Measurements from ENCODE around the gene RAPGEF3. TPM values are rescaled to one million over a fixed set of nuclear protein-coding genes. Genes with fewer than 3 reads are reported as not detected.
A peak's percentile ranks its signal among the peaks of the same experiment; 100 is the strongest.

RAPGEF3 gene
- total and polyA plus RNA-seq, 2 of the 13 experiments (the other 11 are each of a cell fraction or from before 2014, with no cell fraction given) = 0.07 TPM

DNA sequence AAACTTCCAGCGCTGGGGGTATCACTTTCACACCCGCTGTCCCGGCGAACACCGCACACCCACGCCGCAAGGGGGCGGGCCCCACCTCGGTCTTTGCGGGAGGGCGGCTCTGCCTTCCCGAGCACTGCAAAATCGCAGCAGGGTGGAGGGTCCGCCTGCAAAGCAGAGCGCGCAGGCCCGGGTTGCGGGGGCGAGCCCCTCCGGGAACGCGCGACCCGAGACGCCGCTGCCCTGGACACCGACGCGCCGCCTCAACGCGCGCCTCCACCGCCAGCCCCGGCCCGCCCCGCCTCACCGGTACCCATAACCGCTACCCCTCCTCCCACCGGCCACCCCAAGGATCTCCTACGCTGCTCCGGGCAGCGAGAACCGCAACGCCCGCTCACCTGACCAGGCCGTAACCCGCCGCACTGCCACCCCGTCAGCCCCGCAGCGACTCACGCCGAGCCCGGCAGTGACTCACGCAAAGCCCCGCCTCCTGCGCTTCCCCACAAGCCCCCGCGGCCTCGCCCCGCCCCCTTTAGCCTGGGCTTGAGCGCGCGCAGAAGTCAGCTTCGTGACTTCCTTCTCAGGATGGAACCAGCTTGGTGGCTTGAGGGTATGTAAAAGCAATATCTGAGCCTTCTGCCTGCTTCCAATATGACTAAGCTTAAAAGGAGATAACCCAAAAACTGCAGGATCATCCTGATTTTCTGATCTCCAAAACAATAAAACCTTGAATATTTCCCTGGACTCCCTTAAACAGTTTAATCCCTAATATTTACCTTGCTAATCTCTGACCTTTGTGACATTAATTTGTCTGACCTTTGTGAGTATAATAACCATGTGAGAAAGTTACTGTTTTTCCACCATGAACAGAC is 52.9 kb downstream of the RAPGEF3 start, which contains the start of gene RPAP3 (continued):
- TF ChIP-seq ZKSCAN5 (CRISPR knock-in tag; IDR thresholded peaks at IDR 0.05) = no peak
- 0 out of 2 replicates have a peak, but pooled peaks have one; percentile 12 for TF ChIP-seq ZNF12 (CRISPR knock-in tag; IDR thresholded peaks at IDR 0.05)
- TF ChIP-seq ATRX (CRISPR knock-in tag; IDR thresholded peaks at IDR 0.05; ENCODE audit: borderline replicate concordance) = no peak
- peak; percentile 48; the same call in 1 of the 2 replicates for TF ChIP-seq CBX5 (CRISPR knock-in tag; IDR thresholded peaks at IDR 0.05; ENCODE audit: borderline replicate concordance)
- peak; percentile 62 for TF ChIP-seq PHF5A (CRISPR knock-in tag; IDR thresholded peaks at IDR 0.05; ENCODE audit: low read depth, unreplicated experiment)
- TF ChIP-seq ZFP82 (CRISPR knock-in tag; IDR thresholded peaks at IDR 0.05; ENCODE audit: borderline replicate concordance) = no peak
- peak; percentile 79 for TF ChIP-seq GABPB1 (CRISPR knock-in tag; IDR thresholded peaks at IDR 0.05)
- no peak for TF ChIP-seq FOXP1 (IDR thresholded peaks at IDR 0.05)
- no peak for TF ChIP-seq FOXP1 (CRISPR knock-in tag; IDR thresholded peaks at IDR 0.05)
- TF ChIP-seq JUND (CRISPR knock-in tag; IDR thresholded peaks at IDR 0.05) = peak; percentile 89
- TF ChIP-seq, protein P1, sequence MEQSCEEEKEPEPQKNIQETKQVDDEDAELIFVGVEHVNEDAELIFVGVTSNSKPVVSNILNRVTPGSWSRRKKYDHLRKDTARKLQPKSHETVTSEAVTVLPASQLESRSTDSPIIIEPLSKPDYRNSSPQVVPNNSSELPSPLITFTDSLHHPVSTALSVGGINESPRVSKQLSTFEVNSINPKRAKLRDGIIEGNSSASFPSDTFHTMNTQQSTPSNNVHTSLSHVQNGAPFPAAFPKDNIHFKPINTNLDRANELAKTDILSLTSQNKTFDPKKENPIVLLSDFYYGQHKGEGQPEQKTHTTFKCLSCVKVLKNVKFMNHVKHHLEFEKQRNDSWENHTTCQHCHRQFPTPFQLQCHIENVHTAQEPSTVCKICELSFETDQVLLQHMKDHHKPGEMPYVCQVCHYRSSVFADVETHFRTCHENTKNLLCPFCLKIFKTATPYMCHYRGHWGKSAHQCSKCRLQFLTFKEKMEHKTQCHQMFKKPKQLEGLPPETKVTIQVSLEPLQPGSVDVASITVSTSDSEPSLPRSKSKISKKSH (CRISPR knock-in tag; IDR thresholded peaks at IDR 0.05; ENCODE audit: borderline replicate concordance) = peak; percentile 85; the same call in 1 of the 2 replicates
- TF ChIP-seq ZNF670 (CRISPR knock-in tag; IDR thresholded peaks at IDR 0.05; ENCODE audit: borderline replicate concordance) = peak; percentile 73; the same call in 1 of the 2 replicates
- peak; percentile 88; the same call in 1 of the 2 replicates for TF ChIP-seq ZSCAN21 (CRISPR knock-in tag; IDR thresholded peaks at IDR 0.05; ENCODE audit: borderline replicate concordance)
- no peak for TF ChIP-seq ZFP41 (CRISPR knock-in tag; IDR thresholded peaks at IDR 0.05; ENCODE audit: borderline replicate concordance)
- peak; percentile 96 for TF ChIP-seq ZFX (CRISPR knock-in tag; IDR thresholded peaks at IDR 0.05; ENCODE audit: low read depth)
- TF ChIP-seq ZNF598 (CRISPR knock-in tag; IDR thresholded peaks at IDR 0.05; ENCODE audit: borderline replicate concordance) = peak; percentile 70; the same call in 1 of the 2 replicates
- peak; percentile 87 for TF ChIP-seq SAP130 (CRISPR knock-in tag; IDR thresholded peaks at IDR 0.05; ENCODE audit: low read depth)
- TF ChIP-seq GTF3A (CRISPR knock-in tag; conservative IDR thresholded peaks at IDR 0.05) = no peak
- peak; percentile 51 for TF ChIP-seq GATAD2A (CRISPR knock-in tag; IDR thresholded peaks at IDR 0.05)
- TF ChIP-seq, protein P2, sequence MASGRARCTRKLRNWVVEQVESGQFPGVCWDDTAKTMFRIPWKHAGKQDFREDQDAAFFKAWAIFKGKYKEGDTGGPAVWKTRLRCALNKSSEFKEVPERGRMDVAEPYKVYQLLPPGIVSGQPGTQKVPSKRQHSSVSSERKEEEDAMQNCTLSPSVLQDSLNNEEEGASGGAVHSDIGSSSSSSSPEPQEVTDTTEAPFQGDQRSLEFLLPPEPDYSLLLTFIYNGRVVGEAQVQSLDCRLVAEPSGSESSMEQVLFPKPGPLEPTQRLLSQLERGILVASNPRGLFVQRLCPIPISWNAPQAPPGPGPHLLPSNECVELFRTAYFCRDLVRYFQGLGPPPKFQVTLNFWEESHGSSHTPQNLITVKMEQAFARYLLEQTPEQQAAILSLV (CRISPR knock-in tag; IDR thresholded peaks at IDR 0.05; ENCODE audit: borderline replicate concordance) = peak; percentile 94; the same call in 1 of the 2 replicates
- TF ChIP-seq HOXA7 (CRISPR knock-in tag; IDR thresholded peaks at IDR 0.05) = no peak
- TF ChIP-seq MTA1 (CRISPR knock-in tag; IDR thresholded peaks at IDR 0.05; ENCODE audit: borderline replicate concordance) = peak; percentile 90; the same call in 1 of the 2 replicates
- peak; percentile 87; the same call in 1 of the 2 replicates for TF ChIP-seq SNAI1 (CRISPR knock-in tag; IDR thresholded peaks at IDR 0.05; ENCODE audit: borderline replicate concordance)
- no peak for TF ChIP-seq NBN (conservative IDR thresholded peaks at IDR 0.05)
- TF ChIP-seq REPIN1 (CRISPR knock-in tag; IDR thresholded peaks at IDR 0.05; ENCODE audit: borderline replicate concordance, low read depth) = peak; percentile 66; the same call in 1 of the 2 replicates
- peak; percentile 90 for TF ChIP-seq ZNF230 (CRISPR knock-in tag; IDR thresholded peaks at IDR 0.05)
- peak; percentile 83 for TF ChIP-seq ETV6 (CRISPR knock-in tag; conservative IDR thresholded peaks at IDR 0.05)
